ENCODE data around the gene SERINC5. TPM values are rescaled to one million over a fixed set of nuclear protein-coding genes. Genes with fewer than 3 reads are reported as not detected.

The SERINC5 gene
- total and polyA plus RNA-seq, 2 donors (not counting 3 experiments of a cell fraction or from before 2014, with no cell fraction given): 3.2 to 10.1 TPM

- H3K27me3 ChIP-seq (ENCODE audit: control insufficient read depth in 2 of 2, insufficient read depth in 2 of 2, low read length in 2 of 2): no peaks in the 10 kb centered on the region
- H3K79me2 ChIP-seq (ENCODE audit: control insufficient read depth, insufficient read depth, low read length): no peaks in the 10 kb centered on the region
- dilution Hi-C loops (cut with MboI; ENCODE audit: extremely low pct_ligation_motif_present, low sequenced_read_pairs): no loop called here
- H3K9me3 ChIP-seq (replicated peaks; ENCODE audit: control insufficient read depth, insufficient read depth, low read length): no peaks in the 10 kb centered on the region
- H3K4me2 ChIP-seq (ENCODE audit: insufficient read depth, low read length): no peak overlapping the region
- intact Hi-C loops (cut with micrococcal nuclease): no loop called here
- H3K27ac ChIP-seq (ENCODE audit: insufficient read depth, low read depth, low read length): no peak overlapping the region
- H3K9ac ChIP-seq (replicated peaks; ENCODE audit: extremely low read depth, insufficient read depth, low read length): no peak overlapping the region
- no peaks in the 10 kb centered on the region for H3K4me1 ChIP-seq (ENCODE audit: control insufficient read depth, extremely low read depth, insufficient read depth, low read length)
- H3K36me3 ChIP-seq (ENCODE audit: control insufficient read depth in 2 of 2, extremely low read depth in 1 of 2, insufficient read depth in 2 of 2, low read length in 2 of 2): no peaks in the 10 kb centered on the region
- BruUV-seq (replicated peaks): no TSS peak
- no peaks in the 10 kb centered on the region for H4K20me1 ChIP-seq (replicated peaks; ENCODE audit: control insufficient read depth, extremely low read depth, insufficient read depth, low read length)
- ChIA-PET CTCF (no interaction called here), POLR2A (no interaction called here)
- no peaks in the 10 kb centered on the region for H3K9me1 ChIP-seq (replicated peaks; ENCODE audit: control insufficient read depth, extremely low read depth, insufficient read depth, low read length)
- DNase-seq (ENCODE audit: low read depth, low spot score) (no peak), FAIRE-seq (no peak)
- no peak overlapping the region for H2AFZ ChIP-seq (ENCODE audit: low read depth, low read length)
- TF ChIP-seq JUN (IDR thresholded peaks at IDR 0.05; ENCODE audit: borderline replicate concordance, insufficient read depth, insufficient read length, low read depth): no peak
- H3K4me3 ChIP-seq (replicated peaks in 1 of 3; ENCODE audit: insufficient read depth in 1 of 3, low read depth in 1 of 3, low read length in 3 of 3): no peak overlapping the region
Measured at GRCh38 chr5:80213466-80213865, 42.4 kb downstream of the SERINC5 start.

DNA sequence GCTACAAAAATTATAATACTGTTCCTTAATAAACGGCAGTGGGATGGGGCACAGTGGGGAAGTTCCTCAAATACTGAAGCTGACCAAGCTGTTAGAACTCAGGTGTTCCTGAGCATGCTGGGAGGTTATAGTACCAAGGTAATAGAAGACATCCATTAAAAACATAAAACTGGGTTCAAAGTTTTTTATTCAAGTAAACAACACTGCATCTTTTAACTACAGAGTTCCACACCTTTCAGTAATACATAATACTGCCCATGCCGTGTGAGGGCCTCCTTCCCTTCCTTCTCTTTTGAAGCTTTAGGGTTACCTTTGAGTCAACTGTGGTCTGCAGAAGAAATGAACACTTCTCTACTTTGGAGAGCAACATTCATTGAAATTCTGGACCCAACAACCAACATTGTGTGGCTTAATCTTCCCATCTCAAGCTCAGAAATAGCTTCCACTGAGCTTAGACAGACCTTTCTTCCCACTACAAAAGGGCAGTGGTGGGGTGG, 43.6 kb downstream of the SERINC5 start:
- Histone ChIP-seq H3K27me3 (ENCODE audit: control insufficient read depth in 2 of 2, insufficient read depth in 2 of 2, low read length in 2 of 2) (no peaks in the 10 kb centered on the region), H3K27ac (ENCODE audit: insufficient read depth, low read depth, low read length) (no peak overlapping the region), H3K4me1 (ENCODE audit: control insufficient read depth, extremely low read depth, insufficient read depth, low read length) (no peaks in the 10 kb centered on the region), H3K4me2 (ENCODE audit: insufficient read depth, low read length) (no peak overlapping the region), H3K79me2 (ENCODE audit: control insufficient read depth, insufficient read depth, low read length) (no peaks in the 10 kb centered on the region), H3K4me3 (replicated peaks in 1 of 3; ENCODE audit: insufficient read depth in 1 of 3, low read depth in 1 of 3, low read length in 3 of 3) (no peak overlapping the region), H4K20me1 (replicated peaks; ENCODE audit: control insufficient read depth, extremely low read depth, insufficient read depth, low read length) (no peaks in the 10 kb centered on the region), H2AFZ (ENCODE audit: low read depth, low read length) (no peak overlapping the region), H3K9me3 (replicated peaks; ENCODE audit: control insufficient read depth, insufficient read depth, low read length) (no peaks in the 10 kb centered on the region), H3K9ac (replicated peaks; ENCODE audit: extremely low read depth, insufficient read depth, low read length) (no peak overlapping the region), H3K9me1 (replicated peaks; ENCODE audit: control insufficient read depth, extremely low read depth, insufficient read depth, low read length) (no peaks in the 10 kb centered on the region), H3K36me3 (ENCODE audit: control insufficient read depth in 2 of 2, extremely low read depth in 1 of 2, insufficient read depth in 2 of 2, low read length in 2 of 2) (no peaks in the 10 kb centered on the region)
- no TSS peak for BruUV-seq (replicated peaks)
- no peak for FAIRE-seq
- intact Hi-C loops (cut with micrococcal nuclease): no loop called here
- no peak for TF ChIP-seq EZH2 (IDR thresholded peaks at IDR 0.05; ENCODE audit: borderline replicate concordance, low read depth, low read length, severe bottlenecking)
- TF ChIP-seq JUN (IDR thresholded peaks at IDR 0.05; ENCODE audit: borderline replicate concordance, insufficient read depth, insufficient read length, low read depth): no peak
- no peak for TF ChIP-seq POLR2A (IDR thresholded peaks at IDR 0.05; ENCODE audit: low read depth, low read length)
- TF ChIP-seq GATA2 (IDR thresholded peaks at IDR 0.05; ENCODE audit: insufficient read depth, insufficient read length, low read depth, low read length): no peak
- TF ChIP-seq FOS (IDR thresholded peaks at IDR 0.05; ENCODE audit: borderline replicate concordance, insufficient read depth, low read length): no peak
- TF ChIP-seq POLR2AphosphoS5 (IDR thresholded peaks at IDR 0.05; ENCODE audit: insufficient read depth, low read depth, low read length): no peak
- TF ChIP-seq, protein P1, sequence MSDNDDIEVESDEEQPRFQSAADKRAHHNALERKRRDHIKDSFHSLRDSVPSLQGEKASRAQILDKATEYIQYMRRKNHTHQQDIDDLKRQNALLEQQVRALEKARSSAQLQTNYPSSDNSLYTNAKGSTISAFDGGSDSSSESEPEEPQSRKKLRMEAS (IDR thresholded peaks at IDR 0.05; ENCODE audit: insufficient read depth, insufficient read length): no peak
- no peak for TF ChIP-seq CTCF (IDR thresholded peaks at IDR 0.05; ENCODE audit: extremely low read depth in 1 of 2, insufficient read depth in 1 of 2, low read depth in 1 of 2, low read length in 2 of 2)
- TF ChIP-seq MYC (IDR thresholded peaks at IDR 0.05; ENCODE audit: low read depth, low read length): no peak
- no peak for DNase-seq (ENCODE audit: low read depth, low spot score)
- dilution Hi-C loops (cut with MboI; ENCODE audit: extremely low pct_ligation_motif_present, low sequenced_read_pairs): no loop called here
- ChIA-PET CTCF (interaction anchor here (1.1 kb wide), 1 partner anchor 26 kb away, joined by 3 read pairs; no protein-coding TSS in a partner anchor), POLR2A (interaction anchor here (0.6 kb wide), 1 partner anchor 186 kb away, joined by 3 read pairs; no protein-coding TSS in a partner anchor)

Measured in endothelial cell of umbilical vein (primary cell).